BJ (cell line): ENCODE results near the gene SLC22A13. TPM values are rescaled to one million over a fixed set of nuclear protein-coding genes. Genes with fewer than 3 reads are reported as not detected.
A peak's percentile ranks its signal among the peaks of the same experiment; 100 is the strongest.

ENCODE experiments used
- CTCF ChIA-PET: fragments of 350-600 bp; formaldehyde crosslinking; extraction: SDS; loops from one replicate; lab custom pipeline; 2021; ENCODE audit warnings: antibody characterized with exemption, inconsistent platforms; lab: Yijun Ruan, JAX
- POLR2A ChIA-PET: fragments of 300-600 bp; sonication (Branson Sonifier 250); formaldehyde crosslinking; extraction: SDS; loops from one replicate; lab custom pipeline; 2021; ENCODE audit warnings: antibody characterized with exemption; lab: Charles Lee
- DNase-seq: peaks from one replicate; pipeline ENCODE4 v3.0.0-alpha.2; 2011; ENCODE audit warnings: low read depth
- H3K27me3 ChIP-seq: 2 replicates; pipeline ENCODE4 v1.6.0; 2011; ENCODE audit warnings: low read length; ENCODE audit not compliant: control insufficient read depth, insufficient read depth
- H3K36me3 ChIP-seq: 2 replicates; pipeline ENCODE4 v1.5.1; 2011; ENCODE audit warnings: low read length; ENCODE audit not compliant: control insufficient read depth, insufficient read depth
- H3K4me3 ChIP-seq: 2 replicates; pipeline ENCODE4 v1.5.1; 2011; ENCODE audit warnings: low read depth, mild to moderate bottlenecking, control low read depth, low read length
- CTCF ChIP-seq: IDR thresholded peaks from 2 replicates; pipeline ENCODE4 v1.5.1; 2011; ENCODE audit warnings: low read depth, mild to moderate bottlenecking, control low read depth, inconsistent platforms, low read length, moderate library complexity; ENCODE audit not compliant: insufficient read depth
- polyA plus RNA-seq: library from polyadenylated mRNA; depleted of rRNA; stranded (reverse); fragments of >200 nt; gene quantifications from 2 replicates; pipeline ENCODE4 v1.2.3, GENCODE V29; 2011

The SLC22A13 gene
- polyA plus RNA-seq, 1 experiment: 0.13 TPM

GRCh38 chr3:38226273-38226672, 39.3 kb upstream of the SLC22A13 start:
- Histone ChIP-seq H3K27me3 (no peaks in the 10 kb centered on the region), H3K4me3 (no peak overlapping the region), H3K36me3 (peaks cover 3% of the 10 kb centered on the region)
- POLR2A ChIA-PET: no interaction called here
- TF ChIP-seq CTCF: no peak
- DNase-seq: peak; percentile 9
- CTCF ChIA-PET: interaction anchor here (0.6 to 1.0 kb wide), 2 partner anchors 95 to 713 kb away, joined by 3 read pairs; no protein-coding TSS in a partner anchor

GRCh38 chr3:38227989-38228388, 37.6 kb upstream of the SLC22A13 start:
- no peak for TF ChIP-seq CTCF
- POLR2A ChIA-PET: no interaction called here
- CTCF ChIA-PET: no interaction called here

GRCh38 chr3:38229036-38229435, 36.6 kb upstream of the SLC22A13 start:
- no peak for DNase-seq
- H3K27me3 ChIP-seq: no peaks in the 10 kb centered on the region
- H3K36me3 ChIP-seq: peaks cover 2% of the 10 kb centered on the region; the same call in 1 of the 2 replicates
- POLR2A ChIA-PET: no interaction called here
- TF ChIP-seq CTCF: no peak
- CTCF ChIA-PET: no interaction called here
- H3K4me3 ChIP-seq: no peak overlapping the region

More at GRCh38 chr3:38227989-38228388, 37.6 kb upstream of the SLC22A13 start:
- DNase-seq: peak; percentile 24
- Histone ChIP-seq H3K36me3 (peaks cover 2% of the 10 kb centered on the region), H3K4me3 (no peak overlapping the region), H3K27me3 (no peaks in the 10 kb centered on the region)

GRCh38 chr3:38232701-38233100, 32.9 kb upstream of the SLC22A13 start:
- CTCF ChIA-PET: interaction anchor here (0.6 kb wide), 1 partner anchor 15 kb away, joined by 5 read pairs; no protein-coding TSS in a partner anchor
- no peak for TF ChIP-seq CTCF
- no peaks in the 10 kb centered on the region for H3K27me3 ChIP-seq
- H3K4me3 ChIP-seq: no peak overlapping the region
- DNase-seq: no peak
- POLR2A ChIA-PET: no interaction called here
- H3K36me3 ChIP-seq: peaks cover 5% of the 10 kb centered on the region; the same call in 1 of the 2 replicates

GRCh38 chr3:38235466-38235865, 30.1 kb upstream of the SLC22A13 start:
- ChIA-PET CTCF (interaction anchor here (0.7 kb wide), 1 partner anchor 29 kb away, joined by 3 read pairs; no protein-coding TSS in a partner anchor), POLR2A (no interaction called here)
- Histone ChIP-seq H3K4me3 (no peak overlapping the region), H3K27me3 (no peaks in the 10 kb centered on the region), H3K36me3 (peaks cover 5% of the 10 kb centered on the region; the same call in 1 of the 2 replicates)
- DNase-seq: no peak
- no peak for TF ChIP-seq CTCF
